Measurements from ENCODE around the gene CASTOR2. TPM values are rescaled to one million over a fixed set of nuclear protein-coding genes. Genes with fewer than 3 reads are reported as not detected.

Gene CASTOR2
- total RNA-seq, 1 donor from 2014 or later, result 11.9 TPM

DNA sequence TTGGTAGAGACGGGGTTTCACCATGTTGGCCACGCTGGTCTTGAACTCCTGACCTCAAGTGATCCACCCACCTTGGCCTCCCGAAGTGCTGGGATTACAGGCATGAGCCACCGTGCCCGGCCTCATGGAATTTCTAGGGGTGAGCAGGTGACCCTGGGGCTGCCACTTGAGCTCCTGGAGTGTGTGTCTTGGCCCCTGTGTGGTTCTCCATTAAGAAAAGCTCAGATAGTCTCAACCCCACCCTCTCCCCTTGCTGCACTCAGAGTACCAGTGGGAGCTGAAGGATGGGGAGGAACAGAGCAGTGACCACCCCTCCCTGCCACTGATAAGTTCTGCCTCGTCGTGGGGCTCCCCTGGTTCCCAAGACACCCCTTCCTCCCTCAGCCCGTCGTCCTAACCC, 63.8 kb downstream of the CASTOR2 start:
- Histone ChIP-seq H3K27ac (no peak overlapping the region), H3K4me1 (no peaks in the 10 kb centered on the region), H3K27me3 (no peaks in the 10 kb centered on the region), H3K9me3 (no peaks in the 10 kb centered on the region), H3K36me3 (no peaks in the 10 kb centered on the region), H3K4me3 (no peak overlapping the region)
- intact Hi-C loops (cut with DNase I), result no loop called here
- peak; percentile 70 for ATAC-seq
- DNase-seq, result no peak
- no peak for TF ChIP-seq CTCF (IDR thresholded peaks at IDR 0.05)

GRCh38 chr7:75033064-75033463, 68.6 kb downstream of the CASTOR2 start:
- no peak for ATAC-seq
- no peaks in the 10 kb centered on the region for H3K4me1 ChIP-seq
- DNase-seq, result no peak
- no peaks in the 10 kb centered on the region for H3K9me3 ChIP-seq
- H3K36me3 ChIP-seq, result no peaks in the 10 kb centered on the region
- no peak overlapping the region for H3K27ac ChIP-seq
- intact Hi-C loops (cut with DNase I), result no loop called here
- no peaks in the 10 kb centered on the region for H3K27me3 ChIP-seq
- no peak for TF ChIP-seq CTCF (IDR thresholded peaks at IDR 0.05)
- H3K4me3 ChIP-seq, result no peak overlapping the region

DNA sequence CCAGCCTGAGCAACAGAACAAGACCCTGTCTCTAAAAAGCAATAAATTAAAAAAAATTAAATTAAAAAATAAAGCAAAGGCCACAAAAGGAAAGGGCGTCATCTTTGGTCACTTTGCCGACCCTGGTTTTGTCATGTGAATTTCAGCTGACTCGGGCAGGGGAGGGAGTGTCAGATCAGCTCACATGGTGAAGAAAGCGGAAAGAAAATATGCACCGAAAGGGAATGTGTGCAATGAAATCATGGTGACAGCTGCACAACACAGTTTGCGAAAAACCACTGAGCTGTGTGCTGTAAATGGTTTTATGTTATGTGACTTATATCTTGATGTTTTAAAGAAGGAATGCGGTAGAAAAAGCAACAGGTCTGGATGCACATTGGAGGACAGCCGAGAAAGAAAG, 69.3 kb downstream of the CASTOR2 start:
- ATAC-seq (no peak), DNase-seq (no peak)
- no peak for TF ChIP-seq CTCF (IDR thresholded peaks at IDR 0.05)
- no peaks in the 10 kb centered on the region for H3K36me3 ChIP-seq
- H3K4me3 ChIP-seq, result no peak overlapping the region
- H3K9me3 ChIP-seq, result no peaks in the 10 kb centered on the region
- no peak overlapping the region for H3K27ac ChIP-seq
- H3K27me3 ChIP-seq, result no peaks in the 10 kb centered on the region
- H3K4me1 ChIP-seq, result no peaks in the 10 kb centered on the region
- intact Hi-C loops (cut with DNase I), result no loop called here

DNA sequence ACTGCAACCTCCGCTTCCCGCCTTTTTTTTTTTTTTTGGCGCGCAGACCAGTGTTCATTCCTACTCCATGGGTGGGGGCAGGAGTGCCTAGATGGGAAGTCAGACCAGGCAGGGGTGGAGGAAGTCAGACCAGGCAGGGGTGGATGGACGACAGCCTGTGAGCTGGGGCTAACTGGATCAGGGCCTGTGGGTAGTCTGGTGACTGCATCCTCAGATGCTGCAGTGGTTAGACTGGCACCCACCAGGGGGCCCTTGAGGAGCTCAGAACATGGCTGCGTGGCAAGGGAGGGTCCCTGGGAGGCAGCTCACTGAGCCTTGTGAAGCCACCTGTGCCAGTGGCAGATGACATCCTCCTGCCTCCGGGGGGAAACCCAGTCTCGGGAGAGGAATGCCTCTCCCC, 74.0 kb downstream of the CASTOR2 start:
- H3K27ac ChIP-seq, result no peak overlapping the region
- H3K4me3 ChIP-seq, result no peak overlapping the region
- H3K4me1 ChIP-seq, result no peaks in the 10 kb centered on the region
- no peaks in the 10 kb centered on the region for H3K27me3 ChIP-seq
- ATAC-seq (peak; percentile 21), DNase-seq (no peak)
- intact Hi-C loops (cut with DNase I), result no loop called here
- TF ChIP-seq CTCF (IDR thresholded peaks at IDR 0.05), result no peak
- peaks cover 19% of the 10 kb centered on the region for H3K36me3 ChIP-seq
- no peaks in the 10 kb centered on the region for H3K9me3 ChIP-seq

DNA sequence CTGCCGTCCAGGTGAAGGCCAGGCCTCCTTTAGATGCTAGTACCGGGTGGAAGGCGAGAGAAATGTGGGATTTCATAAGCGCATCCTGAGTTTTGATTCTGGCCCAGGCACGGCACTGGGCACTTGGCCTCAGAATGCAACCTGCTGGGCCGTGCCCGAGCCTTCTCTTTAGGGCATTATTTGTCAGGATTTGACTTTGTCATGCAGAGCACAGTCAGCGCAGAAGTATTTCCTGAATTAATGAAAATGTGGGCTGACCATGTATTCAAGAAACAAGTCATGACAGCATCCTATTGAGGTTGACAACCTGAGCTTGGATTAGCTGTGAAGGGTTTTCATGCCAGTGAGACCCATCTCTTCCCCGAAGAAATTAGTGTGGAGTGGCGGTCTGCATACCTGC, 74.7 kb downstream of the CASTOR2 start:
- Histone ChIP-seq H3K27ac (no peak overlapping the region), H3K4me3 (no peak overlapping the region), H3K36me3 (peaks cover 21% of the 10 kb centered on the region), H3K9me3 (no peaks in the 10 kb centered on the region), H3K4me1 (no peaks in the 10 kb centered on the region), H3K27me3 (no peaks in the 10 kb centered on the region)
- ATAC-seq, result no peak
- intact Hi-C loops (cut with DNase I), result no loop called here
- DNase-seq, result no peak
- TF ChIP-seq CTCF (IDR thresholded peaks at IDR 0.05), result no peak

DNA sequence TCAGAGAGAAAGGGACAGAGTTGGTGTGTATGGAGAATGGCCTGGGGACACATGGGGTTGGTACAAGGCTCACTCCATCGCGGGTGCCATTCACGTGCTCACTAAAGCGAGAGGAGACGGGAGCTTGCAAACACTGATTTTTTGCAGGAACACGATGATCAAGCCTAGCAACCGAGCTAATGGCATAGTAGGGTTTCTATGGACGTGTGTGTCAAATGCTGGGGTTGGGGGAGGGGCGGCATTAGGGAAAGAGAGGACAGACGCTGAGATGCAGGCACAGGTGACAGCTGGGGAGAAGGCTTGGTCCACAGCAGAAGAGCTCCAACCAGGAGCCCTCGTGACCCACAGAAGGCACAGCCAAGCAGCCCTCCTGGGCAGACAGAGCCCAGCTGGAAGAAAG, 75.2 kb downstream of the CASTOR2 start:
- H3K4me3 ChIP-seq, result no peak overlapping the region
- peaks cover 21% of the 10 kb centered on the region for H3K36me3 ChIP-seq
- ATAC-seq (no peak), DNase-seq (no peak)
- no peaks in the 10 kb centered on the region for H3K27me3 ChIP-seq
- intact Hi-C loops (cut with DNase I), result no loop called here
- no peaks in the 10 kb centered on the region for H3K4me1 ChIP-seq
- no peak overlapping the region for H3K27ac ChIP-seq
- no peaks in the 10 kb centered on the region for H3K9me3 ChIP-seq
- TF ChIP-seq CTCF (IDR thresholded peaks at IDR 0.05), result no peak

Data from upper lobe of right lung (tissue), 1 donor.